Endothelial cell of umbilical vein (primary cell): ENCODE results near the gene PPM1H.

ENCODE experiments used
- POLR2A ChIP-seq: IDR thresholded peaks from 2 replicates; pipeline ENCODE4 v1.6.1; 2012; ENCODE audit warnings: low read depth, mild to moderate bottlenecking, control low read depth, low read length
- TF ChIP-seq, protein P1 (sequence below), 2 donors: IDR thresholded peaks; 1 replicate in 1 of 2; 2 replicates in 1 of 2; pipeline ENCODE4 v1.5.1; 2011; ENCODE audit warnings: low read length in 2 of 2, mild to moderate bottlenecking in 2 of 2, moderate library complexity in 2 of 2, control low read depth in 1 of 2, inconsistent platforms in 1 of 2, low read depth in 1 of 2; ENCODE audit not compliant: insufficient read depth in 1 of 2; ENCODE audit errors: extremely low read depth in 1 of 2

- TF ChIP-seq POLR2A, result no peak
- TF ChIP-seq, protein P1, sequence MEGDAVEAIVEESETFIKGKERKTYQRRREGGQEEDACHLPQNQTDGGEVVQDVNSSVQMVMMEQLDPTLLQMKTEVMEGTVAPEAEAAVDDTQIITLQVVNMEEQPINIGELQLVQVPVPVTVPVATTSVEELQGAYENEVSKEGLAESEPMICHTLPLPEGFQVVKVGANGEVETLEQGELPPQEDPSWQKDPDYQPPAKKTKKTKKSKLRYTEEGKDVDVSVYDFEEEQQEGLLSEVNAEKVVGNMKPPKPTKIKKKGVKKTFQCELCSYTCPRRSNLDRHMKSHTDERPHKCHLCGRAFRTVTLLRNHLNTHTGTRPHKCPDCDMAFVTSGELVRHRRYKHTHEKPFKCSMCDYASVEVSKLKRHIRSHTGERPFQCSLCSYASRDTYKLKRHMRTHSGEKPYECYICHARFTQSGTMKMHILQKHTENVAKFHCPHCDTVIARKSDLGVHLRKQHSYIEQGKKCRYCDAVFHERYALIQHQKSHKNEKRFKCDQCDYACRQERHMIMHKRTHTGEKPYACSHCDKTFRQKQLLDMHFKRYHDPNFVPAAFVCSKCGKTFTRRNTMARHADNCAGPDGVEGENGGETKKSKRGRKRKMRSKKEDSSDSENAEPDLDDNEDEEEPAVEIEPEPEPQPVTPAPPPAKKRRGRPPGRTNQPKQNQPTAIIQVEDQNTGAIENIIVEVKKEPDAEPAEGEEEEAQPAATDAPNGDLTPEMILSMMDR (IDR thresholded peaks at IDR 0.05; ENCODE audit: extremely low read depth in 1 of 2, insufficient read depth in 1 of 2, low read depth in 1 of 2, low read length in 2 of 2), result no peak
Observed at GRCh38 chr12:62653304-62653703, 281.6 kb downstream of the PPM1H start.
